ENCODE data around the gene CEP135.

Gene CEP135

DNA sequence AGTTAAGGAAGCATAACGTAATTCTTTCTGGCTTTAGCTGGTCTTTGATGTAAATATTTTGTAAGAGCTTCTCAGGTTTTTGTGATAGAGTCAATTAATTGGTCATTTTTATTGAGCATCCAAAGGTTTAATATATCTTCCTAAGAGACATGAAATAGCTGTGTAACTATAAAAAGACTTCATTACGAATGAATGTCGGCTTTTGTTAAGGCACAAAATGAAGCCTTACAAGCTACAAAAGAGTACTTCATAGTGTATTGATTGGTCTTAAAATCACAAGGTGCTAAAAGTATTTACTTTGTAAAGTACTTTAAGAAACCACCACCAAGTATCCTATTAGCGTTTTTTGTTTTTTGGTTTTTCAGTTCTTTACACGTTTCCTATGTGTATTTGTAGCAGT is 104.2 kb downstream of the CEP135 start:
- peak overlapping the region; percentile 72 for H3K27ac Mint-ChIP-seq
- no peaks in the 10 kb centered on the region for H3K27me3 Mint-ChIP-seq (ENCODE audit: low read depth, poor library complexity)
- DNase-seq, result no peak
- peaks cover 10% of the 10 kb centered on the region for H3K36me3 Mint-ChIP-seq (ENCODE audit: low read depth)
- peak overlapping the region; percentile 52 for H3K4me3 Mint-ChIP-seq
- TF ChIP-seq, protein P1, sequence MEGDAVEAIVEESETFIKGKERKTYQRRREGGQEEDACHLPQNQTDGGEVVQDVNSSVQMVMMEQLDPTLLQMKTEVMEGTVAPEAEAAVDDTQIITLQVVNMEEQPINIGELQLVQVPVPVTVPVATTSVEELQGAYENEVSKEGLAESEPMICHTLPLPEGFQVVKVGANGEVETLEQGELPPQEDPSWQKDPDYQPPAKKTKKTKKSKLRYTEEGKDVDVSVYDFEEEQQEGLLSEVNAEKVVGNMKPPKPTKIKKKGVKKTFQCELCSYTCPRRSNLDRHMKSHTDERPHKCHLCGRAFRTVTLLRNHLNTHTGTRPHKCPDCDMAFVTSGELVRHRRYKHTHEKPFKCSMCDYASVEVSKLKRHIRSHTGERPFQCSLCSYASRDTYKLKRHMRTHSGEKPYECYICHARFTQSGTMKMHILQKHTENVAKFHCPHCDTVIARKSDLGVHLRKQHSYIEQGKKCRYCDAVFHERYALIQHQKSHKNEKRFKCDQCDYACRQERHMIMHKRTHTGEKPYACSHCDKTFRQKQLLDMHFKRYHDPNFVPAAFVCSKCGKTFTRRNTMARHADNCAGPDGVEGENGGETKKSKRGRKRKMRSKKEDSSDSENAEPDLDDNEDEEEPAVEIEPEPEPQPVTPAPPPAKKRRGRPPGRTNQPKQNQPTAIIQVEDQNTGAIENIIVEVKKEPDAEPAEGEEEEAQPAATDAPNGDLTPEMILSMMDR (IDR thresholded peaks at IDR 0.05), result no peak
- H3K9me3 Mint-ChIP-seq, result no peaks in the 10 kb centered on the region
- peaks cover 66% of the 10 kb centered on the region for H3K4me1 Mint-ChIP-seq

DNA sequence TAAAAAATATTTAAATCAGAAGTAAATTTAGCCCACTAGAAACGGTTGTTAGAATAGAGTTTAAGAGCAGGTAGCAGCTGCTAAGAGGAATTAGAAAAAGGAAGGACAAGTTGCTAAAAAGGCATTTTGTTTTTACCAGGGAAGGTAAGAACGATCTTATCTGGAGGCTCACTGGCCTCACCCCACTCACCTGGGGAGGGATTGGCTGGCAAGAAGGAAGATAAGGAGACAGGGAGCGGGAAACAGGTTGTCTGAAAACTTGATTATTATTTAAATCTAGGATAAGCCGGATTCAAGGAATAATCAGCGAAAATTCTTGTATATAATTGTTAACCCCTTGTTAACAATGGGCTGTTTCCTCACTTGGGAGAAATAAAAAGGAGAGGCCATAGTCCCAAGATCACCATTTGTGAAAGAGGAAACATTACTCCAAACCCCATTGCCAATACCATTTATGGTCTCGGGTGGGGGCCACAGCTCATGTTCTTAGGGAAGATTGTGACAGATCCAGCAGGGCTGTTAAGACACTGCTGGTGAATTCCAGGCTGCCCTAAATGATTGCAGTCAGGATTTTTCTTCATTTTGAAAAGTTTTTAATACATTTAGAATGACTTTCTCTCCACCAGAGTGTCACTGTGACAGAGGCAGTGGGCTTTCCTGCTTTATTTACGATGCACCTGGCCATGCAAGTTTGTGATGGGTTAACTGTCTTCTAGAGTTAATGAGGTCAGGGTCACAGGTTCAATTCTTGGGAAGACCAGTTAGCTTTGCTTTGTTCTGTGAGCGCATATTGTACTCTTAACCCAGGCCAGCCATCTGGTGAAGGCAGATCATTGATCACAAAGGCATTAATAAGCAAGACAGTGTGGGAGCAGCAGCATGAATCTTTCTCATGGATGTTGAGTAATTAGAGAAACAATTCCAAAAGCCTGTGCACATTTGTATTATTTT is 106.6 kb downstream of the CEP135 start:
- Mint-ChIP-seq H3K4me1 (peaks cover 76% of the 10 kb centered on the region), H3K36me3 (ENCODE audit: low read depth) (peaks cover 33% of the 10 kb centered on the region), H3K4me3 (peak overlapping the region; percentile 28), H3K27ac (peak overlapping the region; percentile 93), H3K9me3 (peaks cover 4% of the 10 kb centered on the region), H3K27me3 (ENCODE audit: low read depth, poor library complexity) (no peaks in the 10 kb centered on the region)
- DNase-seq, result peak; percentile 25
- TF ChIP-seq, protein P1 (IDR thresholded peaks at IDR 0.05), result no peak

DNA sequence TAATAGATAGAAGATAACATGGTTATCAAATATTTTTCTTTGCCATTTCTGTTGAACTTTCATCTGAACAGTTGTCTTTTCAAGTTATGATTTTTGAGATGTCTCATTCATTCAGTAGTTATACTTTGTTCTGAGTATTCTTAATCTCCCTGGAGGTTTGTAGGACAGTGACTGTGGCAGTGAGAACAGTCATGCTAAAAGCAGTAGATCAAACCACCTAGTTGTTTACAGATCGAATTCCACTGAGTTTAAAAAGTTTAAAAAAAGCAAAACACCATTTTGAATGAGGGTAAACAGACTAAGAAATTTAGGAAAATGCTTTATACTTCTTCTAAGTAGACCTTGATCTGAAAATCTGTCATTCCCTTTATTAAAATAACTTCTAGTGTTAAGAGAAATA is 107.2 kb downstream of the CEP135 start:
- TF ChIP-seq, protein P1 (IDR thresholded peaks at IDR 0.05), result no peak
- Mint-ChIP-seq H3K36me3 (ENCODE audit: low read depth) (peaks cover 40% of the 10 kb centered on the region), H3K9me3 (peaks cover 9% of the 10 kb centered on the region), H3K4me1 (peaks cover 79% of the 10 kb centered on the region), H3K27ac (peak overlapping the region; percentile 93), H3K27me3 (ENCODE audit: low read depth, poor library complexity) (no peaks in the 10 kb centered on the region), H3K4me3 (peak overlapping the region; percentile 54)
- no peak for DNase-seq

DNA sequence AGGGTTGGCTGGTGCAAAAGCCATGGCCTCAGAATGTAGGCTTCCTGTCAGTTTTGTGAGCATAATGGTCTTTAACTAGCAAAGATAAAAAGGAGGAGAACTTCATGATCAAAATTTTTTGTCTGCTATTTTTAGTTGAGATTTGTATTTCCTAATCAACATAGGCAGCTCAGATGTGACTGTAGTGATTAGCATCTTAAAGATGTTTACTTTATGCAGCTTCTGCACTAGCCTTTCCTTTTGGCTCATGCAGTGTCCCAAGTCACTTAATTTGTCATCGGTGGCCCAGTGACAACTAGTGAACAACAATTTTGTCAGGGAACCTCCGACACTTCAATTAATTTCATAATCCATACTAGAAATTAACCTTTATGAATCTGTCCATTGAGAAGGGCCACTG is 109.8 kb downstream of the CEP135 start:
- Mint-ChIP-seq H3K36me3 (ENCODE audit: low read depth) (peaks cover 56% of the 10 kb centered on the region), H3K4me1 (peaks cover 84% of the 10 kb centered on the region), H3K4me3 (peak overlapping the region; percentile 18), H3K9me3 (peaks cover 9% of the 10 kb centered on the region), H3K27me3 (ENCODE audit: low read depth, poor library complexity) (no peaks in the 10 kb centered on the region), H3K27ac (no peak overlapping the region)
- DNase-seq, result no peak
- TF ChIP-seq, protein P1 (IDR thresholded peaks at IDR 0.05), result no peak

DNA sequence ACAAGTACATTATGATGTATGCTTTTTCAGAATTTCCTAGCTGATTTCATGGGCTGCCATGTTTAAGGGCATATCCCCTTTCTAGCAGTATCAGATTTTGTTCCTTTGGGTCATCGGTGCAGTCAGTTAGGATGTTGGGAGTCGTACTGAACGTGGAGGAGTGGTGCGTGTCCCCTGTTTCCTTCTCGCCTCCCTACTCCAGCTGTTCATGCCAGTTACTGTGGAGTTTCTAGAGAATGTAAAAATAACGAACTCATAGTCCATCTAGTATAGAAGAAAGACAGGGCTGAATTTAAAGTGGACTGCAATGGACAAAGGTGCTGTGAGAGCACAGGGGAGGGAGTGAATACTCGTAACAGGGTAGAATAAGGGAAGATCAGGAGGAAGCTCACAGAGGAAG is 111.3 kb downstream of the CEP135 start:
- Mint-ChIP-seq H3K27ac (peak overlapping the region; percentile 79), H3K4me1 (peaks cover 81% of the 10 kb centered on the region), H3K4me3 (no peak overlapping the region), H3K9me3 (peaks cover 20% of the 10 kb centered on the region), H3K36me3 (ENCODE audit: low read depth) (peaks cover 70% of the 10 kb centered on the region), H3K27me3 (ENCODE audit: low read depth, poor library complexity) (peaks cover 4% of the 10 kb centered on the region)
- no peak for DNase-seq
- TF ChIP-seq, protein P1 (IDR thresholded peaks at IDR 0.05), result no peak

Data from nephron progenitor cell (in vitro differentiated cells).